ENCODE measurements around the gene GJC2.
A peak's percentile ranks its signal among the peaks of the same experiment; 100 is the strongest.

Gene GJC2

DNA sequence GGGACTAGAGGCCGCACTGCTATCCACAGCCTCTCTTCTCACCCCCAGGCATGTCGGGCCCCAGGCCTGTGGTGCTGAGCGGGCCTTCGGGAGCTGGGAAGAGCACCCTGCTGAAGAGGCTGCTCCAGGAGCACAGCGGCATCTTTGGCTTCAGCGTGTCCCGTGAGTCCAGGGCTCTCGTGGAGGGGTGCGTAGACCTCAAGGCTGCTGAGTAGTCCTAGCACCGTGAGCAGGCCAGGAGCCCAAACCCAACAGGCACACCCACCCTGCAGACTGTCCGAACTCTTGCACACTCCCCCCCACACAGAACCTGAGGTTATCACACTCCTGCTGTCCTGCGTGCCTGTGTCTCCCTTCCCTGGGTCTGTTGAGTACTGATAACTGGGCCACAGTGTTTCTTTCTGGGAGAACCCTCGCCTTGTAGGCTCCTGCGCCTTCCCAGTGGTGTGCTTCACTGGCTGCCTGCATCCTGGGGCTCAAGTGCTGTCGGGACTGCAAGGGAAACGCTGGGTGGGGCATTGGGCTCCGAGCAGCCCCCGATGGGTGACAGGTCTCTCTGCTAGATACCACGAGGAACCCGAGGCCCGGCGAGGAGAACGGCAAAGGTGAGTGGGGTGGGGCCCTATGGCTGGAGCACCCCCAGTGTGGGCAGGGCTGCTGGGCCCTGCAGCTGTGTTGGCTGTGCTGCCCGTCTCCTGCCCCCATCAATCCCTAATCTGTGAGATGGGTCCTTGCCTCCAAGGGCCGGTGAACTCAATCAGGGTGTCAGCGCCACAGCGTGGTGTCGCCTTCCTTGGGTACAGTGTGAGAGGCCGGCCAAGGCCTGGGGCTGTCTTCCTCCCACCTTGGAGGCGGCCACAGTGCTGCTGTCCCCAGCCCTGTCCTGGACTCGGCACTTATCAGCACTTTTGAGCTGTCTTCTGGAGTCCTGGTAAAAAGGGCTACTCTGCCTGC, 4.0 kb upstream of the GJC2 start:
- H3K27me3 Mint-ChIP-seq = no peaks in the 10 kb centered on the region
- H3K36me3 Mint-ChIP-seq (ENCODE audit: low read depth) = peaks cover 74% of the 10 kb centered on the region

DNA sequence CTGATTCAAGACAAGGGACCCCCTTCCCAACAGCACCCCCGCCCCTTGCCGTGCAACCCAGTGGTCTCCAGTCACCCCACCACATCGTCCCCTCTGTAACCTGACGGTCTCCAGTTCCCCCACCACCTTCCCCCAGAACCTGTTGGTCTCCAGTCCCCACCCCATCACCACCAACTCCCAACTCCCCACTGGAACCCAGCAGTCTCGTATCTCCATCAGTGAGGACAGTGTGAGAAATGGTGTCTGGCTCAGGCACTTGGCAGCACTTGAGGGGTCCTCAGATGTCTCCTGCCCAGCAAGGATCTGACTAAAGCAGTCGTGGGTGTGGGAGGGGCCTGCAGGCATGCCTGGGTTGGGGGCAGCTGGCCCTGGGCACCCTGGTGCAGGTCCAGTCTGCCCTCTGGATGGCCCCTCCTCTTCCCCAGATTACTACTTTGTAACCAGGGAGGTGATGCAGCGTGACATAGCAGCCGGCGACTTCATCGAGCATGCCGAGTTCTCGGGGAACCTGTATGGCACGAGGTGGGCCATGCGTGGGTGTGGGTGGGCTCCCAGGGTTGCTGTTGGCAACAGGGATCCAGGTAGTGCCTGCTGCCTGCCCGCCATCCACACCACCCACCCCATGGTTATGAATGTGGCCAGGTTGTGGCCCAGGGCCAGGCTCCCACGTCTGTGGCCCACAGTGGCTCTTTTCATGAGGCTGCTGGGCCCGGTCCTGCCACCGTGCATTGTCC, 3.1 kb upstream of the GJC2 start:
- Mint-ChIP-seq H3K36me3 (ENCODE audit: low read depth) (peaks cover 66% of the 10 kb centered on the region), H3K4me1 (ENCODE audit: low read depth) (peaks cover 30% of the 10 kb centered on the region), H3K27me3 (no peaks in the 10 kb centered on the region), H3K27ac (peak overlapping the region; percentile 14), H3K4me3 (no peak overlapping the region), H3K9me3 (no peaks in the 10 kb centered on the region)
- DNase-seq = no peak

More for the DNA sequence above, 4.0 kb upstream of the GJC2 start:
- no peak overlapping the region for H3K27ac Mint-ChIP-seq
- DNase-seq = no peak
- peaks cover 32% of the 10 kb centered on the region for H3K4me1 Mint-ChIP-seq (ENCODE audit: low read depth)
- H3K4me3 Mint-ChIP-seq = no peak overlapping the region
- no peaks in the 10 kb centered on the region for H3K9me3 Mint-ChIP-seq

DNA sequence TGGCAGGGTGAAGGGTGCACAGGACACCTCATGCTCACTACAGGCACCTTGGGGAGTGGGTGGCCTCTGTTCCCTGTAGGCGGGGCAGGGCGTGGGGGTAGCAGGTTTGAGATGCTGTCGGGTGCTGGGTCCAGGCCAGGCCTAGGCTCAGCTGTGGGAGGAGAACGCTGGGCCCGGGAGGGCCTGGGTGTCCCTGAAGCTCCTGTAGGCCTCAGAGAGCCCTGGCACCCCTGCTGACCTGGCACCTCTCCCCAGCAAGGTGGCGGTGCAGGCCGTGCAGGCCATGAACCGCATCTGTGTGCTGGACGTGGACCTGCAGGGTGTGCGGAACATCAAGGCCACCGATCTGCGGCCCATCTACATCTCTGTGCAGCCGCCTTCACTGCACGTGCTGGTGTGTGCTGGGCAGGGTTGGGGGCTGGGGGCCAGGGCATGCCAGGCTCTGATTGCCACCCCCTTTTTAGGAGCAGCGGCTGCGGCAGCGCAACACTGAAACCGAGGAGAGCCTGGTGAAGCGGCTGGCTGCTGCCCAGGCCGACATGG, 2.5 kb upstream of the GJC2 start:
- Mint-ChIP-seq H3K9me3 (no peaks in the 10 kb centered on the region), H3K4me1 (ENCODE audit: low read depth) (peaks cover 23% of the 10 kb centered on the region), H3K27ac (no peak overlapping the region), H3K27me3 (no peaks in the 10 kb centered on the region), H3K4me3 (no peak overlapping the region), H3K36me3 (ENCODE audit: low read depth) (peaks cover 59% of the 10 kb centered on the region)
- no peak for DNase-seq

DNA sequence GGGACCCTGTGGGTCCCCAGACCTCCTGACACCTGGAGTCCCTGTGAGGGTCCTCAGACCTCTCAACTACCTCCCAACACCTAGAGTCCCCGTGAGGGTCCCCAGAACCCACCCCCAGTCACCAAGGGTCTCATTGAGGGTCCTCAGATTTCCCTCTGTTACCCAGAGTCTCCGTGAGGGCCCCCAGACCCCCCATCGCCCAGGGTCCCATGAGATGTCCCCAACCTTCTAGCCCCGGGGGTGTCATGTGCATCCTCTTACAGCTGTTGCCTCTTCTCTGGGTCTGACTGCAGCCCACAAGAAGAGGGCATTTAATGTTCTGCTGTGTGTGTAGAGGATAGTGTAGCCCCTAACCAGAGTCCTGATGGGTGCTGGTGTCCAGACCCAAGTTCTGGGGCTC, 2.0 kb upstream of the GJC2 start:
- Mint-ChIP-seq H3K36me3 (ENCODE audit: low read depth) (peaks cover 54% of the 10 kb centered on the region), H3K9me3 (no peaks in the 10 kb centered on the region), H3K27ac (no peak overlapping the region), H3K4me3 (no peak overlapping the region), H3K4me1 (ENCODE audit: low read depth) (peaks cover 18% of the 10 kb centered on the region), H3K27me3 (no peaks in the 10 kb centered on the region)
- DNase-seq = no peak

DNA sequence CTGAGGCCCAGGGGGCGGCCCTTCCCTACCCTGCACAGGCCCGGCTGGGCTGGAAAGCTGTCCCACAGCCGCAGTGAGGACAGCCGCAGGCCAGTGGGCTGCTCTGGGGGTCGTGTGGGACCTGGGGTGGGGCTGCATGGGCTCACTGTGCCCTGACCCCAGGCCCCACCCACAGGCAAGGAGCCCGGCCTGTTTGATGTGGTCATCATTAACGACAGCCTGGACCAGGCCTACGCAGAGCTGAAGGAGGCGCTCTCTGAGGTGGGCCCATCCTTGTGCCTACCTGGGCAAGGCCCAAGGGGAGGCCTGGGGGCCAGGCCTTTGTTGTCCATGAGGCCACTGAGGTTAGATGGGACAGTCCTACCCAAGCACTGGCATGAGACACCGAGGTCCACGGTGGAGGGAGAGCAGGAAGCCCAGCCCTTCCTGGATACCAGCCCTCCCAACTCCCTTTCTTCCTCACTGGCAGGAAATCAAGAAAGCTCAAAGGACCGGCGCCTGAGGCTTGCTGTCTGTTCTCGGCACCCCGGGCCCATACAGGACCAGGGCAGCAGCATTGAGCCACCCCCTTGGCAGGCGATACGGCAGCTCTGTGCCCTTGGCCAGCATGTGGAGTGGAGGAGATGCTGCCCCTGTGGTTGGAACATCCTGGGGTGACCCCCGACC, 1.4 kb upstream of the GJC2 start:
- Mint-ChIP-seq H3K36me3 (ENCODE audit: low read depth) (peaks cover 48% of the 10 kb centered on the region), H3K4me3 (no peak overlapping the region), H3K27ac (no peak overlapping the region), H3K4me1 (ENCODE audit: low read depth) (peaks cover 12% of the 10 kb centered on the region), H3K27me3 (no peaks in the 10 kb centered on the region), H3K9me3 (no peaks in the 10 kb centered on the region)
- no peak for DNase-seq

DNA sequence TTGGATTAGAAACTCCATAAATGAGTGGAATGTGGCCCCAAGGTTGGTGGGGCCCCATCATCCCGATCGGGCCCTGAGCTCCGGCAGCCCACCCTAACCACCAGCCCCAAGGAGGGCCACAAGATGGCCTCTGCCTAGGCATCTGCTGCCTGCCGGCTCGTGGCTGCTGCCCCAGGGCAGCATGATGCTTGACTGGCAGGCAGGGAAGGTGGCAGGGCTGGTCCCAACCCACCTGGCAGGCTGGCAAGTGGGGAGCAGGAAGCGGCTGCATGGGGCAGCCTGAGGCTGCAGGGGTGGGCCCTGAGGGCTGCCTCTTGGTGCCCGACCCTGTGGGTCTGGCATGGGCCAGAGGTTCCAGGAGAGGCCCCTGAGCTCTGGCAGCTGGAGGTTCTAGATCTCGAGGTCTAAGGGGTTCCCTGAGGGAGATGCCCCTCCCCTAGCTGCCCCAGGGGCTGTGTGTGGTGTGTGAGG, 760 bp upstream of the GJC2 start:
- DNase-seq = peak; percentile 25
- H3K4me3 Mint-ChIP-seq = no peak overlapping the region
- peaks cover 42% of the 10 kb centered on the region for H3K36me3 Mint-ChIP-seq (ENCODE audit: low read depth)
- H3K27me3 Mint-ChIP-seq = no peaks in the 10 kb centered on the region
- no peak overlapping the region for H3K27ac Mint-ChIP-seq
- H3K9me3 Mint-ChIP-seq = no peaks in the 10 kb centered on the region
- peaks cover 6% of the 10 kb centered on the region for H3K4me1 Mint-ChIP-seq (ENCODE audit: low read depth)

DNA sequence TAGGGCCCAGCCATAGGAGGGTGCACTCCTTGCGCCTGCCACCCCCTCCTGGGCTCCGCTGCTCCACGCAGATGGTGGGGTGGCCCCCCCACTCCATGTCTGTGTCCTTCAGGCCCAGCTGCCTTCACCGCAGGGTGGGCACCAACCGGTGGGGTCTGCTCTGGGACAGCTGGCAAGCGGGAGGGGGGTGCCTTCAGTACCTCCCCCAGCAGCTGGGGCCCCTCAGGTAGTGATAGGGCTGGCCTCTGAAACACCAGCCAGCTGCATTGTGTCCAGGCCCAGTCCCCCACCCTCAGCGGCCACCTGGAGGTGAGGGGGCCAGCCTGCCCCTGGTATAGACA, 360 bp downstream of the GJC2 start:
- no peak overlapping the region for H3K4me3 Mint-ChIP-seq
- no peaks in the 10 kb centered on the region for H3K9me3 Mint-ChIP-seq
- H3K27ac Mint-ChIP-seq = no peak overlapping the region
- no peaks in the 10 kb centered on the region for H3K27me3 Mint-ChIP-seq
- H3K4me1 Mint-ChIP-seq (ENCODE audit: low read depth) = peaks cover 13% of the 10 kb centered on the region
- peaks cover 36% of the 10 kb centered on the region for H3K36me3 Mint-ChIP-seq (ENCODE audit: low read depth)
- DNase-seq = no peak

DNA sequence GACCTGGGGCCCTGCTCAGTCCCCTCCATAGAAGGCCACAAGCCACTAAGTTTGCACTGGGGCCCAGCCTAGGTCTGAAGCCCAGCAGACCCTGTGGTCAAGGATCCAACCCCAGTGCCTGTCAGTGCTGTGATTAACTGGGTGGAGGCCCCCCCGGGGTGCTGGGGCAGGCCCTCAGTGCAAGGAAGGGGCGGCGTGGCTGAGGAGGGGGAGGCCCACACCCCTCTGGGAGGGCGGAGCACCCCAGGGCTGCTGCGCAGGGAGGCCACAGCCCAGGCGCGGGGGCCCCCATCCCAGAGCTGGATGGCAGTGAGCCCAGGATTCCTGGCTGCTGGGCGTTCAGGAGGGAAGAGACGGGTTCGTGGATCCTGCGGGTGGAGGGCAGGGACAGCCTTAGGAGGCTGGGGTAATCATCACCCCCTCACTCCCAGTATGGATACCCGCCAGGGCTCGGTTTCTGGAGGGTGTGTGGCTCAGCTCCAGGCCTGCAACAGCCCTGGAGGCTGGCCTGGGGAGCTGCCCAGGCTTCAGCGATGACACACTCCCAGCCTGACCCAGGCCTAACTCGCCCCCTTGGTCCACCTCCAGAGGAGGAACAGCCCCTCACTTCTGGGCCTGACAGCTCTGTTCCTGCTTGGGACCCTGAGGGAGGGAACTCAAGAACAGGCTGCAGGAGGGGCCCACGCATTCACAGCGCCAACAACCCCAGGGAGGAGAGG, 890 bp downstream of the GJC2 start:
- Mint-ChIP-seq H3K4me1 (ENCODE audit: low read depth) (peaks cover 18% of the 10 kb centered on the region), H3K9me3 (no peaks in the 10 kb centered on the region), H3K27ac (no peak overlapping the region), H3K27me3 (no peaks in the 10 kb centered on the region), H3K36me3 (ENCODE audit: low read depth) (peaks cover 34% of the 10 kb centered on the region), H3K4me3 (no peak overlapping the region)
- no peak for DNase-seq

DNA sequence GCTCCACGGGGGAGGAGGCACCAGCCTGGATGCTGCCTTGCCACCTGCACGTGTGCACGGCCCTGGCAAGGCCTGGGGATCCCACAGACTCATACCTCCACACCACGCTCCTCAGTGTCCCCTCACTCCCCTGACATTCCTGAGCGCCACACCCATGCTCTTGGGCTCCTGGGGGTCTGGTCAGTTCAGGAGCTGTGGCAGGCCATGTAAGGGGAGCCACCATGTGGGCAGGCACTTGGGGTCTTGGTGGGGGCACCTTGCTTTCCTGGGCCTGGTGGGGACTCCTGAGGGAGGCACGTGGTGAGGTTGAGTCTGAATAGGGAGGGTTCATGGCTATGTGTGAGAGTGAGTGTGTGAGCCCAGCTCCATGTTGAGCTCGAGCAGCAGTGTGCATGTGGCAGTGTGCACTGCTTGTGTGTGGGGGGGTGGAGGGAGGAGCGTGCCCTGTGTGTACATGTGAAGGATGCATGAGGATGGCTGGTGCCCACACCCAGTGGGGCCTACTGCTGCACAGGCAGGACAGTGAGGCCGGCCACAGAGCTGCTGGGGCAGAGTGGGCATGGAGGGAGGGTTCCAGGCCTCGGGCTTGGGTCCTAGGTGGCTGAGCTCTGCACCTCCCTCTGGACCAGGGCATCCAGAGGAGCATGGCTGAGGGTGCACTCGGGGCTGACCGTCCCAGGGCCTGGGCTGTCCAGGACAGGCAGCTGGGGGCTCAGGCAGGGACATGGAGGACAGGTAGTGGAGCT, 1.6 kb downstream of the GJC2 start:
- peaks cover 26% of the 10 kb centered on the region for H3K36me3 Mint-ChIP-seq (ENCODE audit: low read depth)
- H3K4me3 Mint-ChIP-seq = no peak overlapping the region
- no peaks in the 10 kb centered on the region for H3K9me3 Mint-ChIP-seq
- peaks cover 22% of the 10 kb centered on the region for H3K4me1 Mint-ChIP-seq (ENCODE audit: low read depth)
- DNase-seq = no peak
- peak overlapping the region; percentile 27 for H3K27ac Mint-ChIP-seq
- no peaks in the 10 kb centered on the region for H3K27me3 Mint-ChIP-seq

DNA sequence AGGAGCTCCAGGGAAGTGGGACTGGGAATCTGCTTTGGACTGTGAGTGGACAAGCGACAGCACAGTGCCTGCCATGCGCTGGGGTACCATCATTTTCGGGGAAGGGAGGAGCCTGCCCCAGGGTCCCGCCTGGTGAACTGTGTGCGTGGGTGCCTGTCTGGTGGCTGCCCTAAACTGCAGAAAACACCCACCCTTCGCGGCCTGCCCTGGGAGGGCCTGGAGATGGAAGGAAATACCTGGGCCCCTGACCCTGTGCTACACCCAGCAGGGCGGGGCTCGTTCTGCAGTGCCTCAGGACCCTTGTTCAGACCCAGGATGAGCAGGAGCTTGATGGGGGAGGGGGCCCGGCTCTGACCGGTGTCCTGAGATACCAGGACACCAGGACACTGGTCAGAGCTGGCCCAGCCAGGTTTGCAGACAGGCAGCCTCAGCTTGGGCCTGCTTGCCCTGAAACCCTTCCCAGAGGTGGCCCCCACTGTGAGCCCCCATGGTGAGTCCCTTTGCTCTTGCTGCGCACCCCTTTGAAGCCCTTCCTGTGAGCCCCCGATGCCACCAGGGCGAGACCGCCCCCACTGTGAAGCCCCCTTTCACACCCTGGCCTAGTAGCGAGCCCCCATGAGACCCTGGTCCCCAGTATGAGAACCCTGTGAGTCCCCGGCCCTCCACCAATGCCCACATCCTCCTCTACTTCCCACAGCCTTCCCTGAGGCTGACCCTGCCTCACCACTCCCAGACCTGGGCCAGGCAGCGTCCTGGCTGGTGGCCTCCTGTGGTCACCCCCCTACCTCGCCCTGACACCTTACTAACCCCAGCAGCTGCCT, 2.6 kb downstream of the GJC2 start:
- DNase-seq = no peak
- Mint-ChIP-seq H3K36me3 (ENCODE audit: low read depth) (peaks cover 17% of the 10 kb centered on the region), H3K4me3 (no peak overlapping the region), H3K27me3 (no peaks in the 10 kb centered on the region), H3K4me1 (ENCODE audit: low read depth) (peaks cover 27% of the 10 kb centered on the region), H3K27ac (peak overlapping the region; percentile 53), H3K9me3 (no peaks in the 10 kb centered on the region)

DNA sequence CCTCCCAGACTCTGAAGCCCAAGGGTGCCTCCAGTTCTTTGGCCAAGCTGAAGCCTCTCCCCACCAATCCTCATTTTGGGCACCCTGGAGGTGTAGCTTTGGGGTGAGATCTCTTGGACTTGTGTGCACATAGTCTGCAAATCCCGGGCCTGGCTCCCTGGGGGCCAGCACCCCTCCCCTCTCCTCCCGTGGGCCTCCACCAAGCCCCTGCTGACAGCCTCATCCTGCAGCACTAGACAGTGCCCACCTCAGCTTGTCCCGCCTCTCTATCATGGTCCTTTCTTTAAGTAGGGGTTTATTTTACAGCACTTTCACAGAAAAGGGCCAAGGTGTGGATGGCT, 3.2 kb downstream of the GJC2 start:
- Mint-ChIP-seq H3K36me3 (ENCODE audit: low read depth) (peaks cover 11% of the 10 kb centered on the region), H3K4me3 (no peak overlapping the region), H3K4me1 (ENCODE audit: low read depth) (peaks cover 27% of the 10 kb centered on the region), H3K27ac (peak overlapping the region; percentile 53), H3K9me3 (no peaks in the 10 kb centered on the region), H3K27me3 (no peaks in the 10 kb centered on the region)
- DNase-seq = no peak

DNA sequence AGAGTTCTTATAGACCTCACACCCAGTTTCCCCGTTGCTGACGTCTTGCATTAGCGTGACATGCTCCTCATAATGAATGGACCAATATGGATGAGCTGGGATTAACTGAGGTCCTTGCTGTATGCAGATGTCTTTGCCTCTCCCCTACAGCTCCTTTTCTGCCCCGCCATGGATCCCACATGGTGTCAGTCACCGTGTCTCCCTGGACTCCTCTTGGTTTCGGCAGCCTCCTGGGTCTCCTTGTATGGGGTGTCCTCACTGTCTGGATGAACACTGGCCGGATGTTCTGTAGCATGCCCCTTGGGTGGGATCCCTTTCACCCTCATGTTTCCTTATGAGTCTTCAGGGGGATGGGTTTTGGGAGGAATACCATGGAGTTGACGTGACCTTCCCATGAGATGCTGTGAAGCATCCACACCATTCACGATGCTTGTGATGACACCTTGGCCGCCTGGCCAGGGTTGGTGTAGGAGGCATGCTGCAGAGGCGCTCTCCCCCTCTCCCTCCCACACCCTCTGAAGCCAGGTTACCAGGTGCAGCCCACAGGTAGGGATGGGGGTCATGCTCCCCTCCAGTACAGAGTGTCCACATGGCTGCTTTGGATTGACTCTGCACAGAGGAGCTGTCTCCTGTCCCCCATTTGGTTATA, 4.4 kb downstream of the GJC2 start:
- peaks cover 27% of the 10 kb centered on the region for H3K4me1 Mint-ChIP-seq (ENCODE audit: low read depth)
- no peak overlapping the region for H3K4me3 Mint-ChIP-seq
- no peaks in the 10 kb centered on the region for H3K27me3 Mint-ChIP-seq
- H3K9me3 Mint-ChIP-seq = no peaks in the 10 kb centered on the region
- DNase-seq = no peak
- H3K27ac Mint-ChIP-seq = peak overlapping the region; percentile 71
- peaks cover 3% of the 10 kb centered on the region for H3K36me3 Mint-ChIP-seq (ENCODE audit: low read depth)
